HG03060 (cell line): Measurements from ENCODE around the gene DKK1.
"Not testable (repeated sequence)": the region's sequence is repeated elsewhere in the genome, so short reads cannot be mapped to it uniquely, and the experiment has no call there.

ENCODE experiments used
- ATAC-seq: cut with Tn5 transposase; IDR thresholded peaks from one replicate; pipeline ENCODE4 v1.9.1; 2021; ENCODE audit warnings: low read depth, moderate number of reproducible peaks; ENCODE audit not compliant: unreplicated experiment

The DKK1 gene

GRCh38 chr10:52365547-52366432 is 51.7 kb downstream of the DKK1 start:
- ATAC-seq, result not testable (repeated sequence)
